KOPT-K1 (cell line): Measurements from ENCODE around the gene DDX59.
"Not testable (repeated sequence)": the region's sequence is repeated elsewhere in the genome, so short reads cannot be mapped to it uniquely, and the experiment has no call there.

Experiments used
- H3K27ac ChIP-seq: fragments of 200-600 bp; sonication (generic); 2 replicates; pipeline ENCODE4 v1.5.1; 2016; ENCODE audit warnings: antibody characterized with exemption, mild to moderate bottlenecking, low read depth, low read length; ENCODE audit not compliant: poor library complexity, severe bottlenecking
- H3K36me3 ChIP-seq: fragments of 200-600 bp; sonication (generic); 2 replicates; pipeline ENCODE4 v1.5.1; 2017; ENCODE audit warnings: antibody characterized with exemption, mild to moderate bottlenecking, low read length, moderate library complexity; ENCODE audit not compliant: insufficient read depth
- H3K9me3 ChIP-seq: fragments of 200-600 bp; sonication (generic); 2 replicates; pipeline ENCODE4 v1.5.1; 2017; ENCODE audit warnings: antibody characterized with exemption, low read length, mild to moderate bottlenecking; ENCODE audit not compliant: insufficient read depth, poor library complexity, severe bottlenecking

The DDX59 gene

GRCh38 chr1:200654660-200655059 is 15.0 kb downstream of the DDX59 start:
- H3K27ac ChIP-seq, result no peak overlapping the region
- no peaks in the 10 kb centered on the region for H3K9me3 ChIP-seq
- H3K36me3 ChIP-seq, result peaks cover 90% of the 10 kb centered on the region

- peaks cover 89% of the 10 kb centered on the region for H3K36me3 ChIP-seq
- H3K9me3 ChIP-seq, result no peaks in the 10 kb centered on the region
- H3K27ac ChIP-seq, result no peak overlapping the region
Observed at GRCh38 chr1:200653022-200653462, 16.7 kb downstream of the DDX59 start.

- no peaks in the 10 kb centered on the region for H3K9me3 ChIP-seq
- peaks cover 84% of the 10 kb centered on the region for H3K36me3 ChIP-seq
- no peak overlapping the region for H3K27ac ChIP-seq
Observed at GRCh38 chr1:200652378-200652777, 17.3 kb downstream of the DDX59 start.

GRCh38 chr1:200646515-200646914 is 23.2 kb downstream of the DDX59 start:
- H3K9me3 ChIP-seq, result no peaks in the 10 kb centered on the region
- H3K36me3 ChIP-seq, result peaks cover 70% of the 10 kb centered on the region
- H3K27ac ChIP-seq, result no peak overlapping the region

GRCh38 chr1:200644021-200644420 is 25.7 kb downstream of the DDX59 start:
- Histone ChIP-seq H3K36me3 (peaks cover 68% of the 10 kb centered on the region), H3K9me3 (no peaks in the 10 kb centered on the region), H3K27ac (no peak overlapping the region)

GRCh38 chr1:200642481-200642880 is 27.2 kb downstream of the DDX59 start:
- Histone ChIP-seq H3K9me3 (no peaks in the 10 kb centered on the region), H3K27ac (no peak overlapping the region), H3K36me3 (peaks cover 56% of the 10 kb centered on the region)

GRCh38 chr1:200640963-200641401 is 28.7 kb downstream of the DDX59 start:
- H3K27ac ChIP-seq, result no peak overlapping the region
- peaks cover 43% of the 10 kb centered on the region for H3K36me3 ChIP-seq
- H3K9me3 ChIP-seq, result no peaks in the 10 kb centered on the region

GRCh38 chr1:200640373-200640962 is 29.2 kb downstream of the DDX59 start:
- no peaks in the 10 kb centered on the region for H3K9me3 ChIP-seq
- peaks cover 38% of the 10 kb centered on the region for H3K36me3 ChIP-seq
- H3K27ac ChIP-seq, result no peak overlapping the region

- peaks cover 23% of the 10 kb centered on the region for H3K36me3 ChIP-seq
- no peaks in the 10 kb centered on the region for H3K9me3 ChIP-seq
- H3K27ac ChIP-seq, result no peak overlapping the region
Observed at GRCh38 chr1:200638073-200638472, 31.6 kb downstream of the DDX59 start.

- H3K27ac ChIP-seq, result no peak overlapping the region
Observed at GRCh38 chr1:200636681-200637080, 33.0 kb downstream of the DDX59 start.

GRCh38 chr1:200634261-200635122 is 35.2 kb downstream of the DDX59 start:
- H3K36me3 ChIP-seq, result no peaks in the 10 kb centered on the region
- H3K27ac ChIP-seq, result no peak overlapping the region
- H3K9me3 ChIP-seq, result no peaks in the 10 kb centered on the region

More at GRCh38 chr1:200636681-200637080, 33.0 kb downstream of the DDX59 start:
- Histone ChIP-seq H3K36me3 (peaks cover 18% of the 10 kb centered on the region), H3K9me3 (no peaks in the 10 kb centered on the region)

- no peaks in the 10 kb centered on the region for H3K9me3 ChIP-seq
- H3K36me3 ChIP-seq, result no peaks in the 10 kb centered on the region
- no peak overlapping the region for H3K27ac ChIP-seq
Observed at GRCh38 chr1:200631375-200631774, 38.3 kb downstream of the DDX59 start.

GRCh38 chr1:200630515-200630899 is 39.2 kb downstream of the DDX59 start:
- H3K36me3 ChIP-seq, H3K9me3 ChIP-seq, H3K27ac ChIP-seq: not testable (repeated sequence)

- Histone ChIP-seq H3K9me3 (no peaks in the 10 kb centered on the region), H3K27ac (no peak overlapping the region), H3K36me3 (no peaks in the 10 kb centered on the region)
Observed at GRCh38 chr1:200629876-200630514, 39.7 kb downstream of the DDX59 start.

GRCh38 chr1:200628223-200628881 is 41.4 kb downstream of the DDX59 start:
- H3K36me3 ChIP-seq, result no peaks in the 10 kb centered on the region
- H3K9me3 ChIP-seq, result no peaks in the 10 kb centered on the region
- no peak overlapping the region for H3K27ac ChIP-seq
